Suprapubic skin (tissue), 4 donors: ENCODE measurements around the gene ID1. TPM values are rescaled to one million over a fixed set of nuclear protein-coding genes. Genes with fewer than 3 reads are reported as not detected.

Experiments used
- DNase-seq, 2 donors: peaks; one replicate each; pipeline ENCODE4 v3.0.0-alpha.2; 2019; ENCODE audit warnings: low spot score in 2 of 2
- H3K27ac ChIP-seq: fragments of 200-600 bp; sonication (generic); one replicate; pipeline ENCODE4 v1.5.1; 2019
- H3K27me3 ChIP-seq: fragments of 200-600 bp; sonication (generic); one replicate; pipeline ENCODE4 v1.5.1; 2019
- H3K36me3 ChIP-seq: fragments of 200-600 bp; sonication (generic); one replicate; pipeline ENCODE4 v1.5.1; 2019
- H3K4me1 ChIP-seq: fragments of 200-600 bp; sonication (generic); one replicate; pipeline ENCODE4 v1.5.1; 2019
- H3K4me3 ChIP-seq: fragments of 200-600 bp; sonication (generic); one replicate; pipeline ENCODE4 v1.5.1; 2019; ENCODE audit warnings: mild to moderate bottlenecking
- H3K9me3 ChIP-seq: fragments of 200-600 bp; sonication (generic); one replicate; pipeline ENCODE4 v1.5.1; 2019
- EP300 ChIP-seq: sonication (generic); formaldehyde crosslinking; IDR thresholded peaks from one replicate; pipeline ENCODE4 v1.6.1; 2017; ENCODE audit warnings: antibody characterized with exemption
- POLR2A ChIP-seq, 2 donors: fragments of 450-650 bp; IDR thresholded peaks; one replicate each; pipeline ENCODE4 v1.6.1; 2017; ENCODE audit warnings: antibody characterized with exemption in 2 of 2, mild to moderate bottlenecking in 2 of 2, moderate library complexity in 2 of 2
- POLR2AphosphoS5 ChIP-seq, 3 donors: sonication (generic); formaldehyde crosslinking; IDR thresholded peaks; one replicate each; pipeline ENCODE4 v1.6.1; 2017; ENCODE audit warnings: antibody characterized with exemption in 3 of 3
- WGBS: methylation state at CpG from one replicate; pipeline ENCODE4 v1.1.5; 2018; 5-methylcytosine and 5-hydroxymethylcytosine counted together
- total RNA-seq, 4 donors: library from RNA; depleted of rRNA; stranded (reverse); fragments of >200 nt; gene quantifications; one replicate each; pipeline ENCODE4 v1.1.0, GENCODE V29; 2016
- TF ChIP-seq, protein P1 (sequence below), 2 donors: fragments of 200-600 bp in 1 of 2; fragments of 450-650 bp in 1 of 2; sonication (generic) in 1 of 2; IDR thresholded peaks; one replicate each; pipeline ENCODE4 v1.5.1; 2016 to 2019; ENCODE audit warnings: antibody characterized with exemption in 2 of 2, mild to moderate bottlenecking in 1 of 2, moderate library complexity in 1 of 2

ID1 gene
- total RNA-seq, 4 donors from 2014 or later: 335 to 766 (median 507) TPM

DNA sequence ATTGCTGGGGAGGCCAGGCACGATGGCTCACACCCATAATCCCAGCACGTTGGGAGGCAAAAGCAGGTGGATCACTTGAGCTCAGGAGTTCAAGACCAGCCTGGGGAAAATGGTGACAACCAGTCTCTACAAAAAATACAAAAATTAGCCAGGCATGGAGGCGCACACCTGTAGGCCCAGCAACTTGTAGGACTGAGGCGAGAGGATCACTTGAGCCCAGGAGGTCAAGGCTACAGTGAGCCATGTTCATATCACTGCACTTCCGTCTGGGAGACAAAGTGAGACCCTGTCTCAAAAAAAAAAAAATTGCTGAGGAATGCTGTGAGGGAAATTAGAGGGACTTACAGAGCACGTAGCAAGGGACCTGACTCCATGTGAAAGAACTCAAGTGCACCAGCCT lies 40.8 kb upstream of the ID1 start:
- TF ChIP-seq, protein P1, sequence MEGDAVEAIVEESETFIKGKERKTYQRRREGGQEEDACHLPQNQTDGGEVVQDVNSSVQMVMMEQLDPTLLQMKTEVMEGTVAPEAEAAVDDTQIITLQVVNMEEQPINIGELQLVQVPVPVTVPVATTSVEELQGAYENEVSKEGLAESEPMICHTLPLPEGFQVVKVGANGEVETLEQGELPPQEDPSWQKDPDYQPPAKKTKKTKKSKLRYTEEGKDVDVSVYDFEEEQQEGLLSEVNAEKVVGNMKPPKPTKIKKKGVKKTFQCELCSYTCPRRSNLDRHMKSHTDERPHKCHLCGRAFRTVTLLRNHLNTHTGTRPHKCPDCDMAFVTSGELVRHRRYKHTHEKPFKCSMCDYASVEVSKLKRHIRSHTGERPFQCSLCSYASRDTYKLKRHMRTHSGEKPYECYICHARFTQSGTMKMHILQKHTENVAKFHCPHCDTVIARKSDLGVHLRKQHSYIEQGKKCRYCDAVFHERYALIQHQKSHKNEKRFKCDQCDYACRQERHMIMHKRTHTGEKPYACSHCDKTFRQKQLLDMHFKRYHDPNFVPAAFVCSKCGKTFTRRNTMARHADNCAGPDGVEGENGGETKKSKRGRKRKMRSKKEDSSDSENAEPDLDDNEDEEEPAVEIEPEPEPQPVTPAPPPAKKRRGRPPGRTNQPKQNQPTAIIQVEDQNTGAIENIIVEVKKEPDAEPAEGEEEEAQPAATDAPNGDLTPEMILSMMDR (IDR thresholded peaks at IDR 0.05): no peak
- TF ChIP-seq POLR2AphosphoS5 (IDR thresholded peaks at IDR 0.05) (no peak), POLR2A (IDR thresholded peaks at IDR 0.05) (no peak), EP300 (no peak)
- Histone ChIP-seq H3K4me3 (no peak overlapping the region), H3K4me1 (peaks cover 70% of the 10 kb centered on the region), H3K27ac (no peak overlapping the region), H3K27me3 (no peaks in the 10 kb centered on the region), H3K36me3 (peaks cover 70% of the 10 kb centered on the region), H3K9me3 (no peaks in the 10 kb centered on the region)
- DNase-seq: no peak
- 86% methylated on average over 6 of the region's 6 CpGs for WGBS

DNA sequence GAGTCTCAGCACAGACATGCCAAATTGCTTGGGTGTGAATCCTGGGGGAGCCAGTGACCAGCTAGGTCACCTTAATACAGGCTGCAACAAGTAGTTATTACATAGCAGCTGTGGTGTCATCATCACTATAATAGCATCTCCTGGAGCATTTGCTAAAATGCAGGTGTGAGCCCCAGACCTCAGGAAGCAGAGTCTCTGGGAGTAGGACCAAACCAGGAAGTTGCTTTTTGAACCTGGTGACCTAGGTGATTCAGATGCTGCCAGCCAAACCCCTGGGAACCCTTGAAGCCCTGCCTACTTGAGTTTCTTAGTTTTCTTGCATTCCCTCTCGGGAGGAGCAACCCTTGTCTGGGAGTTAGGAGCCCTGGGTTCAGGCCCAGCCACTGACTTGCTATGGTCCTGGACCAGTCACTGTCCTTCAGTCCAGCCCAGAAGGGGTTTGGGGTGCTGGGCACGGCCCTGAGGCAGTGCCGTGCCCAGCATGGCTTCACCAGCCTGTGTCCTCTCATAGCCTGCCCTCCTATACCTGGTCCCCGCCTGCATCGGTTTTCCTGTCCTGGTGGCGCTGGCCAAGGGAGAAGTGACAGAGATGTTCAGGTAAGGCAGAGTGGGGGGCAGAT lies 39.3 kb upstream of the ID1 start:
- H3K36me3 ChIP-seq: peaks cover 65% of the 10 kb centered on the region
- no peaks in the 10 kb centered on the region for H3K9me3 ChIP-seq
- no peaks in the 10 kb centered on the region for H3K27me3 ChIP-seq
- WGBS: 90% methylated on average over 5 of the region's 6 CpGs
- no peak overlapping the region for H3K27ac ChIP-seq
- peaks cover 76% of the 10 kb centered on the region for H3K4me1 ChIP-seq
- H3K4me3 ChIP-seq: no peak overlapping the region
- no peak for TF ChIP-seq POLR2AphosphoS5 (IDR thresholded peaks at IDR 0.05)
- TF ChIP-seq, protein P1 (IDR thresholded peaks at IDR 0.05): no peak
- no peak for DNase-seq

DNA sequence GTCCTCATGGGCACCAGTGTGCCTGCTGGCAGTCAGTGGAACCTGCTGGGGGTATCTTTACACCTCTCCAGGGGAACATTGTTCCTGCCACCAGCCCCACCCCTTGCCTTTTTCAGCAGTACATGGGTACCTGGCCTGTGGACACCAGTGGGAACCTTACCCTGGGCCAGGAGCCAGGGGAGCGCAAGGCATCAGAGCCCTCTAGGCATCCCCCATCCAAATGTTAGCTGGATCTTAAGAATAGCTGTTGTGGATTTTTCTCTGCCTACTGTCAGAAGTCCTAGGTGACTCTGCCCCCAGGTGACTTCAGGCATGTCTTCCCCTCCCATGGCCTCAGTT lies 38.8 kb upstream of the ID1 start:
- peaks cover 76% of the 10 kb centered on the region for H3K4me1 ChIP-seq
- WGBS: 57% methylated on average over 1 of the region's 1 CpG
- DNase-seq: no peak
- TF ChIP-seq POLR2A (IDR thresholded peaks at IDR 0.05) (no peak), POLR2AphosphoS5 (IDR thresholded peaks at IDR 0.05) (no peak), EP300 (no peak)
- TF ChIP-seq, protein P1 (IDR thresholded peaks at IDR 0.05): no peak
- no peak overlapping the region for H3K4me3 ChIP-seq
- H3K9me3 ChIP-seq: no peaks in the 10 kb centered on the region
- H3K27ac ChIP-seq: no peak overlapping the region
- H3K36me3 ChIP-seq: peaks cover 61% of the 10 kb centered on the region
- H3K27me3 ChIP-seq: no peaks in the 10 kb centered on the region

DNA sequence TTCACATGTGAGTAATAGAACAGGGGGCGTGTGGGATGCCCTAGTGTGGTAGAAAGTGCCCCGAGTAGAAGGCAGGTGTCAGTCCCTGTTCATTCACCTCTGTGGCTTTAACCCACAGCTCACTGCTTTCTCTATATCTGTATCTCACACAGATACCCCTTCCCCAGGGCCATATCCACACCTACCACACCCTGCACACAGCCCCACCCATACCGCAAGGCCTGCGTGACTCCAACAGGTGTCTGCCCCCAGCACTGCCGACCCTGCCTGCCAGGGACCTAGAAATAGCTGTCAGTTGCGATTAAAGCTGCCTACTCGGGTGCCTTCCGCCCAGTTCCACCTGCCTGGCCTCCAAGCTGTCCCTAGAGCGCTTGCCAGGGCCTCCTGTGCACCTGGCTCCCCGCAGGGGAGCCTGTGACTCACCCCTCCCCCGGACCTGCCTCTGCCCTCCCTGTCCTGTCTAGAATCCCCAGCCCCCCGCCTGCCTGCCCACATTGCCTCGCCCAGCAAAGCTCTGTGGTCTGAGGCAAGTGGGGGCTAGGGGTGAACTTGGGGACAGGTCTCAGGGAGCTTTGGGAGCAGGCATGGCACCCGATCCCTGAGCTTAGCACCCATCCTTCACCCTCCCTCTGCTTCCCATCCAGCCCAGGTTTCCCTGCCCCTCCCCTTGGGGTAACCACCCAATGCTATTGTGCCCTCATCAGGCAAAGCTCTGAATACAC lies 38.3 kb upstream of the ID1 start:
- no peaks in the 10 kb centered on the region for H3K27me3 ChIP-seq
- no peak overlapping the region for H3K4me3 ChIP-seq
- H3K36me3 ChIP-seq: peaks cover 56% of the 10 kb centered on the region
- 57% methylated on average over 13 of the region's 14 CpGs for WGBS
- no peaks in the 10 kb centered on the region for H3K9me3 ChIP-seq
- TF ChIP-seq POLR2A (IDR thresholded peaks at IDR 0.05) (no peak), EP300 (no peak), POLR2AphosphoS5 (IDR thresholded peaks at IDR 0.05) (no peak)
- TF ChIP-seq, protein P1 (IDR thresholded peaks at IDR 0.05): no peak
- peaks cover 79% of the 10 kb centered on the region for H3K4me1 ChIP-seq
- H3K27ac ChIP-seq: no peak overlapping the region
- DNase-seq: no peak

DNA sequence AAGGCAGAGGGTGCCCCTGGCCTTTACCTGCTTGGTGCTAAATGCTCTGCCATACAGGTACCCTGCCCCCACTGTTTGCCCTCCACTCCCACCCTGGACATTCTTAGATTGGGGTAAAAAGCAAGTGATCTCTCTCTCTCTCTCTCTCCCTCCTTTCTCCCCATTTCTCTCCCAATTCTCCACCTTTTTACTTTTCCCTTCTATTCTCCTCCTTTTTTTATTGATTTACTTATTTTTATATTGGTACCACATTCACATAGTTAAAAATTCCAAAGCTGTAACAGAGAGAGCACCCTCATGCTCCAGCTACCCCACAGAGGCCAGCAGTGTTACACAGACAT lies 37.7 kb upstream of the ID1 start:
- no peak overlapping the region for H3K27ac ChIP-seq
- H3K36me3 ChIP-seq: peaks cover 51% of the 10 kb centered on the region
- H3K9me3 ChIP-seq: no peaks in the 10 kb centered on the region
- no peak overlapping the region for H3K4me3 ChIP-seq
- TF ChIP-seq POLR2AphosphoS5 (IDR thresholded peaks at IDR 0.05): no peak
- no peak for TF ChIP-seq EP300
- TF ChIP-seq, protein P1 (IDR thresholded peaks at IDR 0.05): no peak
- TF ChIP-seq POLR2A (IDR thresholded peaks at IDR 0.05): no peak
- peaks cover 79% of the 10 kb centered on the region for H3K4me1 ChIP-seq
- no peaks in the 10 kb centered on the region for H3K27me3 ChIP-seq
- no peak for DNase-seq
